Fibroblast of upper back skin (primary cell): ENCODE data around the gene ASS1.
"Not testable (repeated sequence)": the region's sequence is repeated elsewhere in the genome, so short reads cannot be mapped to it uniquely, and the experiment has no call there.

ENCODE experiments used
- DNase-seq: peaks from one replicate; pipeline ENCODE4 v3.0.0-alpha.2; 2013

Gene ASS1

GRCh38 chr9:130444565-130445221 lies at the start of gene ASS1:
TSS of gene ASS1 (plus strand) at chr9:130444961. CDS start at chr9:130452229, 7,268 bp downstream.
- peak; percentile 24 for DNase-seq

- no peak for DNase-seq
These were observed 48.8 kb upstream of the ASS1 start for GRCh38 chr9:130395810-130396435.

DNA sequence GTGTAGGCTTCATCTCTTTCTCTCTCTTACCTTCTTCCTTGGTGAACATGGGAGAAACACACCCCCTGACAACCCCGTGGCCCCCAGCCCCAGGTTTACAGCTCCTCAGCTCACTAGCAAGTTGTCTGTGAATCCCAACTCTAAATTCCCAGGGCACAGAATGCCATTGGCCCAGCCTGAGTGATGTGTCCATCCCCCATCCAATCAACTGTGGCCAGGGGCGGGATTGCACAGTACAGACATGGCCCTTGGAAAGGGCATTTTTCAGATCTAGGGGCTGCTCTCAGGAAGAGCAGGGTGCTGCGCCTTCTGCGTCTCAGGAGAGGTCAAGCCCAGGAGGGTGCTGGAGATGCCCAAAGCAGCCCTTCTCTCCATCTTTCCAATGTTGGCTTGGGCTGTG lies 48.2 kb upstream of the ASS1 start:
- DNase-seq = no peak

- no peak for DNase-seq
These were observed 46.1 kb upstream of the ASS1 start for GRCh38 chr9:130398487-130399240.

GRCh38 chr9:130399768-130400167 lies 45.0 kb upstream of the ASS1 start:
- DNase-seq = no peak

GRCh38 chr9:130400870-130401269 lies 43.9 kb upstream of the ASS1 start:
- DNase-seq = no peak

DNA sequence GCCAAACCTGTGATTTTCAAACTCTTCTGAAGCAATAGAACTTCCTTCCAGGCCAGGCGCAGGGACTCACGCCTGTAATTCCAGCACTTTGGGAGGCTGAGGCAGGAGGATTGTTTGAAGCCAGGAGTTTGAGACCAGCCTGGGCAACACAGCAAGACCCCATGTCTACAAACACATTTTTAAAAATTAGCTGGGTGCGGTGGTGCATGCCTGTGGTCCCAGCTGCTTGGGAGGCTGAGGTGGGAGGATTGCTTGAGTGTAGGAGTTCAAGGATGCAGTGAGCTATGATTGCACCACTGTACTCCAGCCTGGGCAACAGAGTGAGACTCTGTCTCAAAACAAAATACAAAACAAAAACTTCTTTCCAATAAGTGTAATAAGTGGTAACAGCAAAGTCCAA lies 43.0 kb upstream of the ASS1 start:
- DNase-seq = not testable (repeated sequence)

DNA sequence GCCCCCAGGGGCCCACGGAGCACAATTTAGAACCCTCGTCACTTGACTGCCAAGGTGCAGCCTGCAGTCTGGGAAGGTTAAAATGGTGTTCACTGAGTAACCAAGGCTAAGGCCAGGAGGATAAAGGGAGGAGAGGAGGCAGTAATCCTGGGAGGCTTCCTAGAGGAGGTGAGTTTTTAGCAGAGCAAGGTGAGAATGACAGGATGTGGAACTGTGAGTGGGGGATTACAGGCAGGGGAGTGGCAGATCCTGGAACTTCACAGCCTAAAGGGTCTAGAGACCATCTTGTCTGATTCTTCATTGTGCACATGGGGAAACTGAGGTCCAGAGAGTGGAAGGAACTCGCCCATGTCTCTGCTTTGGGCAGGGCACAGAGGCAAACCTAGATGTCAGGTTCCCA lies 42.5 kb upstream of the ASS1 start:
- no peak for DNase-seq

DNA sequence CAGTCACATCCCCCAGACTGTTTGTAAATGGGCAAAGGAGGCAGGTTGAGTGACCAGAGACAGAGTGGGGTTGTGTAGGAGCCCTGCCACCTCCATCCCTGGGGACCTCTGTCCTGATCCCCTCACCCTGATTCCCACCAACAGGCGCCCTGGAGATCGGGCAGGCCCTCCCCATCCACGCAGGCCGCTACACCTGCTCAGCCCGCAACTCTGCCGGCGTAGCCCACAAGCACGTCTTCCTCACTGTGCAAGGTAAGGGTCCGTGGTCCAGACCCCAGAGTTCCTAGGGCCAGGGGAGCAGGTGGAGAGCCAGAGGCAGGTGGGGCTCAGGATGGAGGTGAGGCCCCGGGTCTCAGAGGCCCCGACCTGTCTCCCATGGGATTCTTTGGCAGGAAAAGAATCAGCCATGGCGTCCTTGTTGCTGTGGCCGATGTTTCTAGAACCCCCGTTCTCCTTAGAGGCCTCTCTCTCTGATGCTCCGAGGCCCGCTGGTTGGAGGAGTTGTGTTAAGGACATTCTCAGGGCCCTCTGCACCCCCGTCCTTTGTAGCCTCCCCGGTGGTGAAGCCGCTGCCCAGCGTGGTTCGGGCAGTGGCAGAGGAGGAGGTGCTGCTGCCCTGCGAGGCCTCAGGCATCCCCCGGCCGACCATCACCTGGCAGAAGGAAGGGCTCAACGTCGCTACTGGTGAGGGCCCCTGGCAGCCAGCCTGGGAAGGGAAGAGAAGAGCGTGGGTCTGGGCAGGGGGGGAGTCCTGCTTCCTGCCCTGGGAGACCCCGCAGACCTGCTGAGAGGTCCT lies 41.9 kb upstream of the ASS1 start:
- DNase-seq = no peak

GRCh38 chr9:130405657-130406257 lies 39.0 kb upstream of the ASS1 start:
- no peak for DNase-seq

- DNase-seq = no peak
These were observed 38.4 kb upstream of the ASS1 start for GRCh38 chr9:130406278-130406895.

GRCh38 chr9:130407916-130408663 lies 36.7 kb upstream of the ASS1 start:
- DNase-seq = no peak

- DNase-seq = no peak
These were observed 36.1 kb upstream of the ASS1 start for GRCh38 chr9:130408669-130409068.

GRCh38 chr9:130409246-130409645 lies 35.5 kb upstream of the ASS1 start:
- DNase-seq = no peak

- DNase-seq = no peak
These were observed 34.3 kb upstream of the ASS1 start for GRCh38 chr9:130410443-130410842.

DNA sequence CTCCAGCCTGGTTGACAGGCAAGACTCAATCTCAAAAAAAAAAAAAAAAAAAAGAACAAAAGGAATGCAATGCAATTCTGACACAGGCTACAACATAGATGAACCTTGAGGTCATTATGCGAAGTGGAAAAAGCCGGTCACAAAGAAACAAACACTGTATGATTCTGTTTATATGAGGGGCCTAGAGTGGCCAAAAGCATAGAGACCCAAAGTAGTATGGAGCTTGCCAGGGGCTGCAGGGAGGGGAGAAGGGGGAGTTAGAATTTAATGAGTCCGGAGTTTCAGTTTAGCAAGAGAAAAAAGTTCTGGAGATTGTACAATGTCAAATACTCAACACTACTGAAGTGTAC lies 33.2 kb upstream of the ASS1 start:
- DNase-seq = no peak

DNA sequence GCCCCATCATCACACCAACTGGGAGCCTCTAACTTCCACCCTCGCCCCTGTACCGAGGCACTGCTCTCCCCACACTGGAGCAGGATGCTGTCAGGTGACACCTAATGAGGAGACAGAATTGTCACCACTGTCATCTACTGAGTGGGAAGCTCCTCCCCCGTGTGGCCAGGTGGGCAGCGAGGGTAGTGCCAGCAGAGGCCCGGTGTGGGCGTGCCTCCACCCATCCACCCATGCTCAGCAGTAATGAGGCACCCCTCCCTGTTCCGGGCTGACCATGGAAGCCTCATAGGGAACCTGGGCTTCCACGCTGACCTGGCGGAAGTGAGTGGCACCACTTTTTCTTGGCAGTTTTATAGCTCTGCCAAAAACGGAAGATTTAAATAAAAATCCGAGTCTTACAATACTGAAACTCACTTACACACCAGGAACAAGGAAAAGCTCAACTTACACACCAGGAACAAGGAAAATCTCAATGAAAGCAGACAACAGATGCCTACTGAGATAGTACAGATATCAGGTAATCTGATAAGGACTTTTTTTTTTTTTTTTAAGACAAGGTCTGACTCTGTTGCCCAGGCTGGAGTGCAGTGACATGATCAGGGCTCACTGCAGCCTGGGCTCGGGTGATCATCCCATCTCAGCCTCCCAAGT lies 30.6 kb upstream of the ASS1 start:
- no peak for DNase-seq

DNA sequence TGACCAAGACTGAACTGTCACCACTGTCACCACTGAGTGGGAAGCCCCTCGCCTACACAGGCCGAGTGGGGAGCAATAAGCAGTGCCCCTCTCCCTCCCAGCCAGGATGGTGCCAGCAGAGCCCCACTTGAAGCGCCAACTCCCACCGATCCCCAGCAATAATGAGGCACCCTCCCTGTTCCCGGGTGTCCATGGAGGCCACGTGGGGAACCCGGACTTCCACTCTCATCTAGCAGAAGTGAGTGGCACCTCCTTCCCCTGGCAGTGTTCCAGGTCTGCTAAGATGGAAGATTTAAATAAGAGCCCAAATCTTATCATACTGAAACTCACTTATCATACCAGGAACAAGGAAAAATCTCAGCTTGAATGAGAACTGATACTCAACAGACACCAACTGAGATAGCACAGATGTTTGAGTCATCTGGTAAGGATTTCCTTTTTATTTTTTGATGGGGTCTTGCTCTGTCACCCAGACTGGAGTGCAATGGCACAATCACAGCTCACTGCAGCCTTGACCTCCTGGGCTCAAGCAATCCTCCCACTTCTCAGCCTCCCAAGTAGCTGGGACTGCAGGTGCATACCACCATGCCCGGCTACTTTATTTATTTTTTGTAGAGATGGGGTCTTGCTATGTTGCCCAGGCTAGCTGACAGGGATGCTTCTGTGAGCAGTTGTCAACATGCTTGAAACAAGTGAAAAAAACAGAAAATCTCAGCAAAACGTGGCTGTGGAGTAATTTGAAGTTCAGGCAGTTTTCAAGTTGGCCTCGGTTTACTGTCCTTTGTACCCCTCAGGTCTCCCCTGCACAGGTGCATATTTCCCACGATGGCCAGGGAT lies 29.6 kb upstream of the ASS1 start:
- no peak for DNase-seq

- DNase-seq = no peak
These were observed 27.2 kb upstream of the ASS1 start for GRCh38 chr9:130417602-130418001.

DNA sequence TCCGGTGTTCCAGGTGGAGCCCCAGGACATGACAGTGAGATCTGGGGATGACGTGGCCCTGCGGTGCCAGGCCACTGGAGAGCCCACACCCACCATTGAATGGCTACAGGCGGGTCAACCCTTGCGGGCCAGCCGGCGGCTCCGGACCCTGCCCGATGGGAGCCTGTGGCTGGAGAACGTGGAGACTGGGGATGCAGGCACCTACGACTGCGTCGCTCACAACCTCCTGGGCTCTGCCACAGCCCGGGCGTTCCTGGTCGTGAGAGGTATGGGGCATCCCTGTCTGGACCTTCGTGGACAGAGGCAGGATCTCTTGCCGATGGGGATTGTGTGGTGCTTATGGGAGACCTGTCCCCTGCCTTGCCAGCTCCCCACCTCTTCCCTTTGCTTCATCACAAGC lies 26.0 kb upstream of the ASS1 start:
- no peak for DNase-seq
